Gastrocnemius medialis (tissue), 4 donors: Measurements from ENCODE around the gene CPNE5. TPM values are rescaled to one million over a fixed set of nuclear protein-coding genes. Genes with fewer than 3 reads are reported as not detected.

Experiments
- ATAC-seq, 2 donors: fragments of 150-250 bp; one replicate each; pipeline ENCODE4 v1.9.1; 2016
- DNase-seq, 2 donors: peaks; one replicate each; pipeline ENCODE4 v3.0.0-alpha.2; 2019
- H3K27ac ChIP-seq, 4 donors: fragments of 200-600 bp; sonication (generic); 1 replicate in 1 of 4; 2 replicates in 3 of 4; pipeline ENCODE4 v1.5.1; 2016 to 2018; ENCODE audit warnings: mild to moderate bottlenecking in 2 of 4, moderate library complexity in 1 of 4
- H3K27me3 ChIP-seq, 3 donors: fragments of 200-600 bp; sonication (generic) in 2 of 3; 1 replicate in 1 of 3; 2 replicates in 2 of 3; pipeline versions ENCODE4 v1.5.1 to v1.6.0; 2016 to 2019; ENCODE audit warnings: mild to moderate bottlenecking in 1 of 3, moderate library complexity in 1 of 3
- H3K36me3 ChIP-seq, 2 donors: fragments of 200-600 bp; sonication (generic) in 1 of 2; one replicate each; pipeline ENCODE4 v1.5.1; 2017 to 2018
- H3K4me1 ChIP-seq, 2 donors: fragments of 200-600 bp; sonication (generic) in 1 of 2; one replicate each; pipeline ENCODE4 v1.5.1; 2016 to 2017; ENCODE audit warnings: mild to moderate bottlenecking in 2 of 2
- H3K4me3 ChIP-seq, 4 donors: fragments of 200-600 bp; sonication (generic) in 3 of 4; 1 replicate in 1 of 4; 2 replicates in 3 of 4; pipeline ENCODE4 v1.5.1; 2016 to 2019; ENCODE audit warnings: mild to moderate bottlenecking in 2 of 4
- H3K9me3 ChIP-seq, 3 donors: fragments of 200-600 bp; sonication (generic) in 2 of 3; 1 replicate in 1 of 3; 2 replicates in 2 of 3; pipeline ENCODE4 v1.5.1; 2016 to 2019
- CTCF ChIP-seq, 5 experiments: fragments of 450-650 bp in 3 of 5; fragments of 200-600 bp in 2 of 5; sonication (generic) in 2 of 5; IDR thresholded peaks in 4 of 5; conservative IDR thresholded peaks in 1 of 5; 1 replicate in 4 of 5; 2 replicates in 1 of 5; pipeline ENCODE4 v1.5.1; 2016 to 2019; ENCODE audit warnings: antibody characterized with exemption in 5 of 5, mild to moderate bottlenecking in 3 of 5, moderate library complexity in 3 of 5
- POLR2A ChIP-seq, 2 donors: fragments of 450-650 bp; IDR thresholded peaks; one replicate each; pipeline ENCODE4 v1.6.1; 2017; ENCODE audit warnings: antibody characterized with exemption in 2 of 2, mild to moderate bottlenecking in 2 of 2, moderate library complexity in 2 of 2
- in situ Hi-C, 4 donors: fragments of 200-750 bp; cut with MboI; loops; one replicate each; pipeline versions ENCODE4 v1.15.0 to v1.8.0; 2017; ENCODE audit warnings: low sequenced_read_pairs in 4 of 4
- intact Hi-C: fragments of 100-400 bp; cut with DNase I; formaldehyde crosslinking; loops from one replicate; pipeline ENCODE4 v1.15.1; 2023; ENCODE audit warnings: low total_unique reads
- total RNA-seq, 4 donors: library from RNA; depleted of rRNA; stranded (reverse); fragments of >200 nt; gene quantifications; one replicate each; pipeline versions ENCODE4 v1.1.0 to v1.2.3, GENCODE V29; 2016

The CPNE5 gene
- total RNA-seq, 4 donors from 2014 or later = 0.11 TPM; not detected in 3

- intact Hi-C loops (loop anchor here (2.0 to 10.0 kb wide), 4 partner anchors 74 to 443 kb away; no protein-coding TSS in a partner anchor), in situ Hi-C loops (loop anchor here in 3 of 4 donors (5.0 to 25.0 kb wide), 2 partner anchors 83 to 243 kb away; partner anchors contain the start of gene FGD2 (in 2 of the 3))
- H3K27ac ChIP-seq = peak overlapping the region; percentile 61 to 69 (median 66)
- H3K4me3 ChIP-seq = no peak overlapping the region
- H3K4me1 ChIP-seq = peaks cover 11 to 22% of the 10 kb centered on the region in 2 donors
- no peaks in the 10 kb centered on the region for H3K27me3 ChIP-seq
- DNase-seq (peak; percentile 25 to 52), ATAC-seq (peak; percentile 56 to 76)
- H3K9me3 ChIP-seq = no peaks in the 10 kb centered on the region
- TF ChIP-seq CTCF (IDR thresholded peaks at IDR 0.05 in 4 of 5, conservative IDR thresholded peaks at IDR 0.05 in 1 of 5) = no peak
- TF ChIP-seq POLR2A (IDR thresholded peaks at IDR 0.05) = no peak
- H3K36me3 ChIP-seq = no peaks in the 10 kb centered on the region
Measured at GRCh38 chr6:36769183-36769675, 70.0 kb downstream of the CPNE5 start.

DNA sequence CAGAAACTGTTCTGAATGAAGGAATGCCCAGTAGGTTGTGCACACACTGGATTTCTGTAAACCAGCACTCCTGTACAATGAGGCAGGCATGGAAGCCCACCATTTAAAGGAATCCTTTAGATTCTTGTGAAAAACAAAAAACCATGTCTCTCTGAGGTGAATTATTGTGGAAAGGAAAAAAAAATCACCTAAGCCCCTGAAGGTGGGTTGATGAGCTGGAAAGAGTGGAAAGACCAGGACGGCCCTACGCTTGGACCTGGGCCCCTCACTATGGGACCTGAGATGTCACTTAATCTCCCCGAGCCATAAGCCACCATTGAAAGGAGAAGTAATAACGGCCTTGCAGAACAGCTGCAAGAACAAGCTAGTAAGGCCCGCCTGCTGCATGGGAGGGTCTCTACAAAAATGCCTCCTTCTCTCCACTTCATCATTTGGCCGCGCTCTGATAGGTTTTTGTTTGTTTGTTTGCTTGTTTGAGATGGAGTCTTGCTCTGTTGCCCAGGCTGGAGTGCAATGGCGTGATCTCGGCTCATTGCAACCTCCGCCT, 72.8 kb downstream of the CPNE5 start:
- ATAC-seq (no peak), DNase-seq (no peak)
- Histone ChIP-seq H3K27me3 (no peaks in the 10 kb centered on the region), H3K9me3 (no peaks in the 10 kb centered on the region), H3K36me3 (no peaks in the 10 kb centered on the region), H3K4me1 (peaks cover 11 to 22% of the 10 kb centered on the region in 2 donors), H3K4me3 (no peak overlapping the region), H3K27ac (no peak overlapping the region)
- in situ Hi-C loops = loop anchor here in 3 of 4 donors (5.0 to 25.0 kb wide), 2 partner anchors 86 to 246 kb away; partner anchors contain the start of gene FGD2 (in 2 of the 3)
- intact Hi-C loops = loop anchor here (1.0 to 10.0 kb wide), 4 partner anchors 85 to 446 kb away; no protein-coding TSS in a partner anchor
- no peak for TF ChIP-seq CTCF (IDR thresholded peaks at IDR 0.05 in 4 of 5, conservative IDR thresholded peaks at IDR 0.05 in 1 of 5)
- no peak for TF ChIP-seq POLR2A (IDR thresholded peaks at IDR 0.05)

GRCh38 chr6:36765594-36766398, 73.4 kb downstream of the CPNE5 start:
- intact Hi-C loops = loop anchor here (1.0 to 10.0 kb wide), 4 partner anchors 86 to 447 kb away; no protein-coding TSS in a partner anchor
- Histone ChIP-seq H3K4me3 (no peak overlapping the region), H3K27me3 (no peaks in the 10 kb centered on the region), H3K4me1 (peaks cover 11 to 22% of the 10 kb centered on the region in 2 donors), H3K27ac (no peak overlapping the region), H3K36me3 (no peaks in the 10 kb centered on the region), H3K9me3 (no peaks in the 10 kb centered on the region)
- in situ Hi-C loops = loop anchor here in 3 of 4 donors (5.0 to 25.0 kb wide), 2 partner anchors 87 to 247 kb away; partner anchors contain the start of gene FGD2 (in 2 of the 3)
- TF ChIP-seq POLR2A (IDR thresholded peaks at IDR 0.05) = no peak
- peak; percentile 79 to 91 (median 88) for TF ChIP-seq CTCF (IDR thresholded peaks at IDR 0.05 in 4 of 5, conservative IDR thresholded peaks at IDR 0.05 in 1 of 5)
- DNase-seq (peak; percentile 38 to 71), ATAC-seq (peak; percentile 63 to 65)

- DNase-seq (no peak), ATAC-seq (no peak)
- H3K27ac ChIP-seq = no peak overlapping the region
Measured at GRCh38 chr6:36765190-36765589, 74.1 kb downstream of the CPNE5 start.

More at GRCh38 chr6:36765190-36765589, 74.1 kb downstream of the CPNE5 start:
- TF ChIP-seq CTCF (IDR thresholded peaks at IDR 0.05 in 4 of 5, conservative IDR thresholded peaks at IDR 0.05 in 1 of 5) (no peak), POLR2A (IDR thresholded peaks at IDR 0.05) (no peak)
- intact Hi-C loops = loop anchor here (5.0 to 10.0 kb wide), 3 partner anchors 252 to 447 kb away; no protein-coding TSS in a partner anchor
- Histone ChIP-seq H3K4me1 (peaks cover 11 to 19% of the 10 kb centered on the region in 2 donors), H3K4me3 (no peak overlapping the region), H3K27me3 (no peaks in the 10 kb centered on the region), H3K36me3 (no peaks in the 10 kb centered on the region), H3K9me3 (no peaks in the 10 kb centered on the region)
- in situ Hi-C loops = loop anchor here in 3 of 4 donors (5.0 to 25.0 kb wide), 2 partner anchors 87 to 247 kb away; partner anchors contain the start of gene FGD2 (in 2 of the 3)
